CD14-positive monocyte (primary cell): ENCODE measurements around the gene ARHGEF33. TPM values are rescaled to one million over a fixed set of nuclear protein-coding genes. Genes with fewer than 3 reads are reported as not detected.

Experiments used
- DNase-seq, 3 donors: peaks; one replicate each; pipeline ENCODE4 v3.0.0-alpha.2; 2011 to 2022
- H2AFZ ChIP-seq: 2 replicates; pipeline ENCODE4 v1.6.0; 2012; ENCODE audit warnings: mild to moderate bottlenecking, low read depth, low read length, inconsistent platforms; ENCODE audit not compliant: insufficient read depth, poor library complexity, severe bottlenecking
- H3K27ac ChIP-seq, 2 donors: 1 replicate in 1 of 2; 2 replicates in 1 of 2; pipeline ENCODE4 v1.5.1; 2012 to 2013; ENCODE audit warnings: low read length in 2 of 2, control low read depth in 1 of 2, inconsistent platforms in 1 of 2, low read depth in 1 of 2, mild to moderate bottlenecking in 1 of 2
- H3K27me3 ChIP-seq, 2 donors: one replicate each; pipeline versions ENCODE4 v1.6.0 to v1.6.1; 2011 to 2013; ENCODE audit warnings: low read length in 2 of 2; ENCODE audit not compliant: control insufficient read depth in 2 of 2, insufficient read depth in 2 of 2
- H3K36me3 ChIP-seq, 2 donors: replicated peaks in 1 of 2; 1 replicate in 1 of 2; 2 replicates in 1 of 2; pipeline versions ENCODE4 v1.5.1 to v1.6.1; 2012 to 2013; ENCODE audit warnings: low read length in 2 of 2, control low read depth in 1 of 2, inconsistent platforms in 1 of 2, mild to moderate bottlenecking in 1 of 2; ENCODE audit not compliant: insufficient read depth in 2 of 2, control insufficient read depth in 1 of 2
- H3K4me1 ChIP-seq, 2 donors: 1 replicate in 1 of 2; 2 replicates in 1 of 2; pipeline versions ENCODE4 v1.5.1 to v1.6.1; 2012 to 2013; ENCODE audit warnings: low read length in 2 of 2, control low read depth in 1 of 2, inconsistent platforms in 1 of 2, mild to moderate bottlenecking in 1 of 2, moderate library complexity in 1 of 2; ENCODE audit not compliant: insufficient read depth in 2 of 2, control insufficient read depth in 1 of 2
- H3K4me2 ChIP-seq: replicated peaks from 2 replicates; pipeline ENCODE3; 2012; ENCODE audit warnings: low read length, moderate library complexity, mild to moderate bottlenecking; ENCODE audit not compliant: poor library complexity, severe bottlenecking; ENCODE audit errors: extremely low read depth
- H3K4me3 ChIP-seq, 3 experiments: fragments of 200-600 bp in 1 of 3; sonication (generic) in 1 of 3; replicated peaks in 1 of 3; 1 replicate in 2 of 3; 2 replicates in 1 of 3; pipeline ENCODE4 v1.5.1; 2011 to 2013; ENCODE audit warnings: low read length in 3 of 3, mild to moderate bottlenecking in 3 of 3, control low read depth in 2 of 3, low read depth in 2 of 3, inconsistent platforms in 1 of 3, moderate library complexity in 1 of 3
- H3K79me2 ChIP-seq: 2 replicates; pipeline ENCODE4 v1.6.0; 2012; ENCODE audit warnings: mild to moderate bottlenecking, control low read depth, inconsistent platforms, low read length, moderate library complexity; ENCODE audit not compliant: insufficient read depth
- H3K9ac ChIP-seq: 2 replicates; pipeline ENCODE4 v1.6.0; 2017; ENCODE audit warnings: low read length, mild to moderate bottlenecking; ENCODE audit not compliant: insufficient read depth, poor library complexity, severe bottlenecking
- H3K9me3 ChIP-seq, 2 donors: replicated peaks in 1 of 2; 1 replicate in 1 of 2; 2 replicates in 1 of 2; pipeline versions ENCODE4 v1.5.1 to v1.6.1; 2012 to 2013; ENCODE audit warnings: low read length in 2 of 2, control low read depth in 1 of 2; ENCODE audit not compliant: control insufficient read depth in 1 of 2, insufficient read depth in 1 of 2
- H4K20me1 ChIP-seq: 2 replicates; pipeline ENCODE4 v1.6.0; 2012; ENCODE audit warnings: mild to moderate bottlenecking, low read length, control low read depth, moderate library complexity; ENCODE audit not compliant: insufficient read depth
- H3K27ac Mint-ChIP-seq, 7 donors: one replicate each; pipeline ENCODE4 v1.8.0; 2020; ENCODE audit warnings: mild to moderate bottlenecking in 7 of 7, mixed read lengths in 7 of 7, moderate library complexity in 6 of 7, inconsistent platforms in 2 of 7
- H3K27me3 Mint-ChIP-seq, 3 donors: one replicate each; pipeline ENCODE4 v1.8.0; 2021 to 2022; ENCODE audit warnings: low read depth in 3 of 3, mild to moderate bottlenecking in 3 of 3, mixed read lengths in 3 of 3, moderate library complexity in 3 of 3, inconsistent platforms in 1 of 3
- H3K36me3 Mint-ChIP-seq, 2 donors: one replicate each; pipeline ENCODE4 v1.8.0; 2020; ENCODE audit warnings: mixed read lengths in 2 of 2, inconsistent platforms in 1 of 2, mild to moderate bottlenecking in 1 of 2
- H3K4me1 Mint-ChIP-seq: one replicate; pipeline ENCODE4 v1.8.0; 2020; ENCODE audit warnings: mild to moderate bottlenecking, mixed read lengths
- H3K4me3 Mint-ChIP-seq, 2 donors: one replicate each; pipeline ENCODE4 v1.8.0; 2020; ENCODE audit warnings: mild to moderate bottlenecking in 2 of 2, mixed read lengths in 2 of 2, moderate library complexity in 1 of 2
- H3K9me3 Mint-ChIP-seq, 7 donors: one replicate each; pipeline ENCODE4 v1.8.0; 2020 to 2022; ENCODE audit warnings: mixed read lengths in 7 of 7, mild to moderate bottlenecking in 6 of 7, moderate library complexity in 6 of 7, inconsistent platforms in 2 of 7
- WGBS: methylation state at CpG from one replicate; pipeline ENCODE4 v1.1.5; 2013; ENCODE audit warnings: missing lambda C conversion rate; ENCODE audit not compliant: insufficient coverage; 5-methylcytosine and 5-hydroxymethylcytosine counted together
- intact Hi-C, 2 donors: fragments of 100-400 bp; cut with micrococcal nuclease; formaldehyde crosslinking; loops; one replicate each; pipeline versions ENCODE4 v1.15.0 to v1.15.1; 2023
- polyA plus RNA-seq, 3 donors: library from polyadenylated mRNA; depleted of rRNA in 1 of 3; unstranded in 2 of 3; stranded (reverse) in 1 of 3; fragments of 300-500 nt in 2 of 3; fragments of >200 nt in 1 of 3; fragmentation: Illumina TruSeq in 2 of 3; gene quantifications; 1 replicate in 2 of 3; 2 replicates in 1 of 3; pipeline ENCODE4 v1.2.3, GENCODE V29; 2012 to 2021
- TF ChIP-seq, protein P1 (sequence below): fragments of 200-600 bp; IDR thresholded peaks from one replicate; pipeline ENCODE4 v1.8.0; 2022; ENCODE audit warnings: antibody characterized with exemption, mild to moderate bottlenecking

ARHGEF33 gene
- polyA plus RNA-seq, 3 donors = 0.33 TPM; not detected in 2

DNA sequence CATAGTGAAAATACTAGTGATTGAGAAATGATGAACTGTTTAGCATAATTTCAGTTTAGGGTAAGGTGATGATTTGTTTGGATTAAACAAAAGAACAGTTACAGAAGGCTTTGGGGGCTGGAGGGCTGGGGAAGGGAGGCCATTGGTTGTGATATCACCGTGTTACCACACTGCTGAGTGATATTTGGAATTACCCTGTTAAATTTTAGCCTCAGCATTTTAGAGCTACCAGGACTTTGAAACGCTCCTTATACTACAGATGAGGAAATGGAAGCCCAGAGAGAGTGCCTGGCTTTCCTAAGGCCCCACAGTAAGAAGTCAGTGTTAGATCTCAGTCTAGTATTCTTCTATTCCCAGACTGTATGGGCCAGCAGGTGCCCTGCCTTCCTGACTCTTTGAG, 15.6 kb downstream of the ARHGEF33 start:
- H3K4me3 ChIP-seq = no peak overlapping the region
- TF ChIP-seq, protein P1, sequence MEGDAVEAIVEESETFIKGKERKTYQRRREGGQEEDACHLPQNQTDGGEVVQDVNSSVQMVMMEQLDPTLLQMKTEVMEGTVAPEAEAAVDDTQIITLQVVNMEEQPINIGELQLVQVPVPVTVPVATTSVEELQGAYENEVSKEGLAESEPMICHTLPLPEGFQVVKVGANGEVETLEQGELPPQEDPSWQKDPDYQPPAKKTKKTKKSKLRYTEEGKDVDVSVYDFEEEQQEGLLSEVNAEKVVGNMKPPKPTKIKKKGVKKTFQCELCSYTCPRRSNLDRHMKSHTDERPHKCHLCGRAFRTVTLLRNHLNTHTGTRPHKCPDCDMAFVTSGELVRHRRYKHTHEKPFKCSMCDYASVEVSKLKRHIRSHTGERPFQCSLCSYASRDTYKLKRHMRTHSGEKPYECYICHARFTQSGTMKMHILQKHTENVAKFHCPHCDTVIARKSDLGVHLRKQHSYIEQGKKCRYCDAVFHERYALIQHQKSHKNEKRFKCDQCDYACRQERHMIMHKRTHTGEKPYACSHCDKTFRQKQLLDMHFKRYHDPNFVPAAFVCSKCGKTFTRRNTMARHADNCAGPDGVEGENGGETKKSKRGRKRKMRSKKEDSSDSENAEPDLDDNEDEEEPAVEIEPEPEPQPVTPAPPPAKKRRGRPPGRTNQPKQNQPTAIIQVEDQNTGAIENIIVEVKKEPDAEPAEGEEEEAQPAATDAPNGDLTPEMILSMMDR = no peak
- H3K79me2 ChIP-seq = no peaks in the 10 kb centered on the region
- no peak overlapping the region for H3K9ac ChIP-seq
- peak overlapping the region; percentile 23 for H2AFZ ChIP-seq
- no peaks in the 10 kb centered on the region for H3K36me3 ChIP-seq
- no peaks in the 10 kb centered on the region for H3K9me3 ChIP-seq
- peaks cover 0 to 2% (median 0%) of the 10 kb centered on the region in 7 donors for H3K9me3 Mint-ChIP-seq
- 100% methylated on average over 1 of the region's 2 CpGs for WGBS
- peaks cover 0 to 1% (median 0%) of the 10 kb centered on the region in 3 donors for H3K27me3 Mint-ChIP-seq
- no peaks in the 10 kb centered on the region for H3K27me3 ChIP-seq
- H3K4me1 ChIP-seq = peaks cover 0 to 2% of the 10 kb centered on the region in 2 donors
- DNase-seq = no peak
- H3K36me3 Mint-ChIP-seq = no peaks in the 10 kb centered on the region
- intact Hi-C loops = no loop called here
- no peaks in the 10 kb centered on the region for H4K20me1 ChIP-seq
- H3K27ac ChIP-seq = no peak overlapping the region
- no peak overlapping the region for H3K4me3 Mint-ChIP-seq
- peaks cover 4% of the 10 kb centered on the region for H3K4me1 Mint-ChIP-seq
- H3K4me2 ChIP-seq = no peak overlapping the region
- H3K27ac Mint-ChIP-seq = no peak overlapping the region

DNA sequence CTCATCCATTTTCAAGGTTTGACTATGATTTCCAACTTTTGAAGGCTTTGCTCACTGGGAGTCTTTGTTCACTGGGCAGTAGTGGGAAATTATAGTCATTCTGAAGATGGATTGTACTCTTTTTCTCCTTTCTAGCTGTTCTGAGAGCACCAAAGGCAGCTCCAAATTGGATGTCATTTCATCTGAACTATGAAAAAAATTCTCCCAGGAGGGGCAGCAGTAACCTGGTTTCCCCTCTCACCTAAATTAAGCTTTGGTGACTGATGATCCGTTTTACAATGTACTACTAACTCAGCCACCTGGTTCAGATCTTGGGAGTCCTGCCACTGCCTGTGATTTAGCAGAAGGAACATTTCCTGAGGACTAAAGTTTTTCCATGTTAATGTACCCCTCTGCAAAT, 17.6 kb downstream of the ARHGEF33 start:
- H3K4me3 Mint-ChIP-seq = no peak overlapping the region
- TF ChIP-seq, protein P1 = no peak
- Histone ChIP-seq H3K27me3 (no peaks in the 10 kb centered on the region), H3K27ac (no peak overlapping the region), H3K4me1 (peaks cover 0 to 2% of the 10 kb centered on the region in 2 donors), H2AFZ (peak overlapping the region; percentile 37), H3K9me3 (no peaks in the 10 kb centered on the region), H3K4me3 (no peak overlapping the region), H3K36me3 (no peaks in the 10 kb centered on the region), H3K79me2 (no peaks in the 10 kb centered on the region), H4K20me1 (no peaks in the 10 kb centered on the region), H3K9ac (no peak overlapping the region), H3K4me2 (no peak overlapping the region)
- H3K27ac Mint-ChIP-seq = no peak overlapping the region
- WGBS = 60% methylated on average over 1 of the region's 1 CpG
- H3K4me1 Mint-ChIP-seq = peaks cover 6% of the 10 kb centered on the region
- DNase-seq = no peak
- H3K27me3 Mint-ChIP-seq = peaks cover 0 to 1% (median 0%) of the 10 kb centered on the region in 3 donors
- H3K9me3 Mint-ChIP-seq = no peaks in the 10 kb centered on the region
- H3K36me3 Mint-ChIP-seq = no peaks in the 10 kb centered on the region
- intact Hi-C loops = no loop called here
